Measurements from ENCODE around the gene TMEM106A.
"Not testable (repeated sequence)": the region's sequence is repeated elsewhere in the genome, so short reads cannot be mapped to it uniquely, and the experiment has no call there.

The TMEM106A gene

DNA sequence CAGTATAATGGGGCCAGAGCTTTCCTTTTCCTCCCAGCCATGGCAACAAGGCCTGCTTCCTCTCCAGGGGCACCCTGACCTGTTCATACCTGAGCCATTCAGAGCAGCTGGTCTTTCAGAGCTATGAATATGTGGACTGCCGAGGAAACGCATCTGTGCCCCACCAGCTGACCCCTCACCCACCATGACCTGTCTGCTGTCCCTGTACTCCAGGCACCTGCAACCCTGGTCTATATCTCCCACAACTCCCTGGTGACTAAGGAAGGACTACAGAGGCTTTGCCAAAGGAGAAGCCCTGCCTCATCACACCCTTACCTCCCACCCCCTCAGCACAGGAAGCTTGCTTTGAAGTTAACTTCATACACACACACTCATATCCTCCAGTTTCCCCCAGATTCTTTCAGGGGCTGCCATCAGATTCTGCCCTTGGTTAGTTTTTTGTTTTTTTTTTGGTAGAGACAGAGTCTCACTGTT is 6.0 kb downstream of the TMEM106A start:
- no peak for TF ChIP-seq Cebpa-rat (IDR thresholded peaks at IDR 0.05)
- H3K9me3 ChIP-seq (replicated peaks in 1 of 11) = no peaks in the 10 kb centered on the region
- H3K4me3 ChIP-seq = no peak overlapping the region
- peaks cover 52 to 89% (median 63%) of the 10 kb centered on the region in 10 experiments for H3K4me1 ChIP-seq
- H4K20me1 ChIP-seq = peaks cover 0 to 100% (median 33%) of the 10 kb centered on the region in 11 experiments; a peak in 14 of 22 replicates
- H3K27ac ChIP-seq = no peak overlapping the region
- H3K36me3 ChIP-seq = peaks cover 18 to 97% (median 64%) of the 10 kb centered on the region in 11 experiments; a peak in 21 of 22 replicates
- H3K9ac ChIP-seq = peak overlapping the region in 2 of 11 experiments; percentile 31 to 40; a peak in 2 of 22 replicates
- H3K4me2 ChIP-seq = peak overlapping the region in 5 of 11 experiments; percentile 5 to 35 (median 26); a peak in 5 of 22 replicates
- no peaks in the 10 kb centered on the region for H3K27me3 ChIP-seq

DNA sequence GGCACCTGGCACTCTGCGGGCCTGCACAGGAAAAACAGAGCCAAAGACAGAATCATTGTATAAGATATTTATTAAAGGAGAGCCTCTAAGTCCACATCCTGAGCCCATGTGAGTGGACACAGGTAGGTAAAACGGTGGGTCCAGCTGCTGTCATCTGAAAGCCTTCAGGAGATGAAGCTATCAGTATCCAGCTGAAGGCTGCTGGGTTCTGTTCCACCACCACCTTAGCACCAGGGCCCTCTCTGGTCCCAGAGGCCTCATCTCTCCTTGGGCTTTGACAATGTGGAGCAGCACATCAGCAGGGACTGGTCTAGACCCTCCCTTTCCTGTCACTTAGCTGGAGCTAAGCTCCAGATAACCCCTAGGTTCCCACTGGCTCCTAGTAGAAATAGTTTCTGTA is 7.3 kb downstream of the TMEM106A start:
- Histone ChIP-seq H3K27ac (no peak overlapping the region), H3K4me2 (peak overlapping the region in 7 of 11 experiments; percentile 13 to 70 (median 45); a peak in 6 of 22 replicates), H3K36me3 (peaks cover 18 to 100% (median 64%) of the 10 kb centered on the region in 11 experiments; a peak in 21 of 22 replicates), H3K27me3 (no peaks in the 10 kb centered on the region), H3K9ac (peak overlapping the region in 3 of 11 experiments; percentile 13 to 40 (median 34); a peak in 2 of 22 replicates), H3K4me1 (peaks cover 45 to 80% (median 56%) of the 10 kb centered on the region in 10 experiments), H4K20me1 (peaks cover 0 to 100% (median 40%) of the 10 kb centered on the region in 11 experiments; a peak in 14 of 22 replicates), H3K4me3 (no peak overlapping the region), H3K9me3 (replicated peaks in 1 of 11) (no peaks in the 10 kb centered on the region)
- TF ChIP-seq Cebpa-rat (IDR thresholded peaks at IDR 0.05) = no peak

DNA sequence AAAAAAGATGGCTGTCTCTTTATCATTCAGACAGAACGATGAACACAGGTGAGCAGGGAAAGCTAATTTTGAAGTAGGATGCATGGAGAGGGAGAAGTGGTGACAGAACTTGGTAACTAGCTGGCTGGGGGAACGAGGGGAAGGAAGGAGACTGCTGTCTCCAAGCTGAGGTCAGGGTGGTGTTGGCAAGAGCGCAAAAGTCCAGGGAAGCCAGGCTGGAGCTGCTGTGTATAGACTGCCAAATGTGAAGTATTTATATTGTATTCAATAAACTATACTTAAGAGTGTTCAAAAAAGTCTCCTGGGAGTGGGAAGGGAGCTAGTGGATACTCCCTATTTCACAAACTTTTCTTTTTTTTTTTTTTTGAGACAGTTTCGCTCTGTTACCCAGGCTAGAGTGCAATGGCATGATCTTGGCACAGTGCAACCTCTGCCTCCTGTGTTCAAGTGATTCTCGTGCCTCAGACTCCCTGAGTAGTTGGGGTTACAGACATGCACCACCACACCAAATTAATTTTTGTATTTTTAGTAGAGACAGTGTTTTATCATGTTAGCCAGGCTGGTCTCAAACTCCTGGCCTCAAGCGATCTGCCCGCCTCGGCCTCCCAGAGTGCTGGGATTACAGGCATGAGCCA is 8.2 kb downstream of the TMEM106A start:
- Histone ChIP-seq H3K9me3 (replicated peaks in 1 of 11) (no peaks in the 10 kb centered on the region), H4K20me1 (peaks cover 0 to 100% (median 42%) of the 10 kb centered on the region in 11 experiments; a peak in 14 of 22 replicates), H3K9ac (peak overlapping the region in 1 of 11 experiments; percentile 47; a peak in 2 of 22 replicates), H3K4me2 (peak overlapping the region in 8 of 11 experiments; percentile 13 to 74 (median 68); a peak in 15 of 22 replicates), H3K27ac (no peak overlapping the region), H3K36me3 (peaks cover 18 to 100% (median 64%) of the 10 kb centered on the region in 11 experiments; a peak in 21 of 22 replicates), H3K4me3 (no peak overlapping the region), H3K4me1 (peaks cover 41 to 78% (median 56%) of the 10 kb centered on the region in 10 experiments), H3K27me3 (no peaks in the 10 kb centered on the region)
- TF ChIP-seq Cebpa-rat (IDR thresholded peaks at IDR 0.05) = no peak

DNA sequence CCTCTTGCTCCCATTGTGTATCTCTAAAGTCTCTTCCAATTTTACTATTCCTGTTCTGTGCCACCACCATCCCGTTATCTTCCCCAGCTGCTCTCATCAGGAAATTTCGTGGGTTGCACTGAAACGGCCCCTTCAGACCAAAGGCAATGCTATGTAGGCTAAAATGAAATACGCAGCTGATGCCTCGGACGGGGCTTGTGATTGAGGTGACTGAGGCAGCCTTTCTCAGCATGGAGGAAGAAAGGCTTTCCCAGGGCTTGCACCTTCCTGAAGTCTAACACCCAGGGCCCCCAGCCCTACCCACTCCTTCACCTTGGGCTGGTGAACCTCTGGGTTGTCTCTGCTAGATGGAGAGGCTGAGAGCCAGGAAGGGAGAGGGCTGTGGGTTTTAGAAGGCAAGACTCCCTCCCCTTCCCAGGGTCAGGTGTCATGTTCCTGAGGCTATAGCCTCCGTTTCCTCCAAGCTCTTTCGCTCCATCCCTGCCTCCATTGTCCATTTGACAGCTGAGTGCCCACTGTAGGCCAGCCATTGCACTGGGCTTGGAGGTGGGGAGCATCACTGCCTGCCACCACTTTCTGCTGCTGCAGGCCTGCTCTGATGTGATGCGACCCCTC is 8.9 kb downstream of the TMEM106A start:
- peaks cover 14 to 98% (median 60%) of the 10 kb centered on the region in 11 experiments; a peak in 21 of 22 replicates for H3K36me3 ChIP-seq
- no peak for TF ChIP-seq Cebpa-rat (IDR thresholded peaks at IDR 0.05)
- peaks cover 41 to 72% (median 55%) of the 10 kb centered on the region in 10 experiments for H3K4me1 ChIP-seq
- H3K4me2 ChIP-seq = peak overlapping the region in 10 of 11 experiments; percentile 6 to 74 (median 60); a peak in 17 of 22 replicates
- H3K9ac ChIP-seq = peak overlapping the region in 2 of 11 experiments; percentile 5 to 47; a peak in 2 of 22 replicates
- H3K9me3 ChIP-seq (replicated peaks in 1 of 11) = no peaks in the 10 kb centered on the region
- H3K27me3 ChIP-seq = no peaks in the 10 kb centered on the region
- no peak overlapping the region for H3K4me3 ChIP-seq
- peaks cover 0 to 98% (median 40%) of the 10 kb centered on the region in 11 experiments; a peak in 14 of 22 replicates for H4K20me1 ChIP-seq
- no peak overlapping the region for H3K27ac ChIP-seq

- Histone ChIP-seq H3K27me3 (no peaks in the 10 kb centered on the region), H3K9me3 (replicated peaks in 1 of 11) (no peaks in the 10 kb centered on the region), H3K4me2 (peak overlapping the region in 8 of 11 experiments; percentile 8 to 55 (median 40); a peak in 15 of 22 replicates), H3K4me1 (peaks cover 21 to 45% (median 39%) of the 10 kb centered on the region in 10 experiments), H3K36me3 (peaks cover 0 to 81% (median 42%) of the 10 kb centered on the region in 11 experiments; a peak in 16 of 22 replicates), H3K27ac (0 out of 22 replicates have a peak overlapping the region, but pooled peaks of 1 of the 11 experiments have one; percentile 1), H3K9ac (peak overlapping the region in 3 of 11 experiments; percentile 29 to 50 (median 32); a peak in 5 of 22 replicates), H4K20me1 (peaks cover 0 to 78% (median 31%) of the 10 kb centered on the region in 11 experiments; a peak in 11 of 22 replicates), H3K4me3 (no peak overlapping the region)
- TF ChIP-seq Cebpa-rat (IDR thresholded peaks at IDR 0.05) = no peak
Observed at GRCh38 chr17:43224146-43224705, 12.6 kb downstream of the TMEM106A start.

- H3K27ac ChIP-seq = no peak overlapping the region
- H3K27me3 ChIP-seq = no peaks in the 10 kb centered on the region
- H3K9ac ChIP-seq = no peak overlapping the region
- no peak overlapping the region for H3K4me2 ChIP-seq
- peaks cover 0 to 56% (median 15%) of the 10 kb centered on the region in 11 experiments; a peak in 10 of 22 replicates for H4K20me1 ChIP-seq
- H3K4me1 ChIP-seq = peaks cover 13 to 24% (median 18%) of the 10 kb centered on the region in 10 experiments; a peak in 17 of 20 replicates
- no peak for TF ChIP-seq Cebpa-rat (IDR thresholded peaks at IDR 0.05)
- H3K4me3 ChIP-seq = no peak overlapping the region
- H3K36me3 ChIP-seq = peaks cover 0 to 59% (median 42%) of the 10 kb centered on the region in 11 experiments; a peak in 16 of 22 replicates
- H3K9me3 ChIP-seq (replicated peaks in 1 of 11) = no peaks in the 10 kb centered on the region
Observed at GRCh38 chr17:43226393-43226792, 14.7 kb downstream of the TMEM106A start.

DNA sequence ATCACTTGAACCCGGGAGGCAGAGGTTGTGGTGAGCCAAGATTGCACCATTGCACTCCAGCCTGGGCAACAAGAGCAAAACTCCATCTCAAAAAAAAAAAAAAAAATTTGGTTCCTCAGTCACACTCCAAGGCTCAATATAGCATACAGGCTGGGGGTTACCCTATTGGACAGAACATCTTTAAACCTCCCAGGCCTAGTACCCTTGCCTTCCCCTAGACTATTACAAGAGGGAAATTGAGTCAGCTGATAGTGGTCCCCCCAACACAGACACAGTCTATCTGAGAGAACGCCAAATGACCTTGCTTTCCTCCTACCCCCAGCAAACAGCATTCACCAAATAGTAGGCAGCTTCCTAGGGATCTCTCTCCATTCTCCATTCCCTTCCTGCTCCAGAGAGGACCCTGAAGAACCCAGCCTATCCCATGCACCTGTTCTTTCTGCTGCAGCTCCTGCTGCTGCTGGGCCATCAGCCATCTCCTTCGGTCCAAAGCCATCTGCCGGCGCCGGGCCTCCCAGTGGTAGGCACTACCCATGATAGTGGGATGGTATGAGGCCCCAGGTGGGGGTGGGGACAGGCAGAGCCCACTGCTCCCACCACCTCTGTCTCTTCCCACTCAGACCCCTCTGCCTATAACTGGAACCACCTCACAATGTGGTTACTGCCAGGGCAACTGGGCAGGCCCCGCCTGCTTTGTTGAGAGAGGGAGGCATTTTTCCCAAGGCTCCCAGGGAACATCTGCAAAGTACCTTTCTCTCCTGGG is 16.5 kb downstream of the TMEM106A start, which contains the start of gene CCDC200:
TSS of gene CCDC200 (minus strand) at position 604 of the 763 bp plus-strand sequence. CDS start at position 535, 69 bp downstream.
- peaks cover 0 to 41% (median 32%) of the 10 kb centered on the region in 11 experiments; a peak in 16 of 22 replicates for H3K36me3 ChIP-seq
- H3K9ac ChIP-seq; H3K4me3 ChIP-seq; H3K27me3 ChIP-seq; H3K27ac ChIP-seq; H3K9me3 ChIP-seq (replicated peaks in 1 of 11); H3K4me2 ChIP-seq: not testable (repeated sequence)
- peaks cover 0 to 38% (median 15%) of the 10 kb centered on the region in 11 experiments; a peak in 9 of 22 replicates for H4K20me1 ChIP-seq
- peaks cover 13 to 19% (median 16%) of the 10 kb centered on the region in 10 experiments; a peak in 17 of 20 replicates for H3K4me1 ChIP-seq

DNA sequence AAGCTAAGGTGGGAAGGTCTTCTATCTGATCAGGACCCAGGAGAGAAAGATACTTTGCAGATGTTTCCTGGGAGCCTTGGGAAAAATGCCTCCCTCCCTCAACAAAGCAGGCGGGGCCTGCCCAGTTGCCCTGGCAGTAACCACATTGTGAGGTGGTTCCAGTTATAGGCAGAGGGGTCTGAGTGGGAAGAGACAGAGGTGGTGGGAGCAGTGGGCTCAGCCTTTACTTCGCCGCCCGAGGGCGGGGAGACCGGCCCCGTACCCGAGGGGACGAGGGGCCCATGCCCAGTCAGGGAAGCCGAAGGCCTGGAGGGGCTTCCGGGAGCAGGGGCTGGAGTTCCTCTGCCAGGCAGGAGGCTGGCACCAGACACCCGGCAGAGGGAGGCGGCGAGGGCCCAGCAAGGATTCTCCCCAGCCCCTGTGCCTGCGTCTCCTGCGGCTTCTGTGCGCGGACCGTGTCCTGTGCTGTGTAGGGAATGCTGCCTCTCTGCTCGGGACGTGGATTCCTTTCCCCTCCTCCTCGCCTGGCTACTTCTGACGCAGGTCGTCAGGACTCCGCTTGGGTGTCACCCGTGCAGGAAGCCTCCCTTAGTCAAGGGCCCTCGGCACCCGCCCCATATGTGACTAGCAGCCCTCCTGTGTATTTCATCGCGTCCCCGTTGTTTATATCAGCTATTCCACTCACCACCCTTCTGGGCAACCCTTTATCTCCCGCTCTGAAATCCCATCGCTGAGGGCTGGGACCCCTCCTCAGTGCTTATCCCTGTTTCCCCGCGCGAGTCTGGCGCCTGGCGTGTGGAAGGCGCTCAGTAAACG is 19.7 kb downstream of the TMEM106A start:
- not testable (repeated sequence) for H3K9me3 ChIP-seq (replicated peaks in 1 of 11); H3K27ac ChIP-seq; H3K4me3 ChIP-seq; H3K4me1 ChIP-seq; H3K27me3 ChIP-seq; H4K20me1 ChIP-seq
- H3K9ac ChIP-seq = 0 out of 22 replicates have a peak overlapping the region, but pooled peaks of 1 of the 11 experiments have one; percentile 30
- H3K4me2 ChIP-seq = peak overlapping the region in 5 of 11 experiments; percentile 32 to 57 (median 39); a peak in 5 of 22 replicates
- peaks cover 0 to 11% (median 8%) of the 10 kb centered on the region in 11 experiments; a peak in 16 of 22 replicates for H3K36me3 ChIP-seq

- not testable (repeated sequence) for H3K4me3 ChIP-seq; H3K4me1 ChIP-seq; H3K9me3 ChIP-seq (replicated peaks in 1 of 11); H3K27me3 ChIP-seq; H3K36me3 ChIP-seq; H3K27ac ChIP-seq; H4K20me1 ChIP-seq
- H3K4me2 ChIP-seq = peak overlapping the region; percentile 24 to 70 (median 65); a peak in 13 of 22 replicates
- H3K9ac ChIP-seq = peak overlapping the region in 3 of 11 experiments; percentile 58 to 72 (median 67); a peak in 3 of 22 replicates
Observed at GRCh38 chr17:43232021-43232699, 20.5 kb downstream of the TMEM106A start.

DNA sequence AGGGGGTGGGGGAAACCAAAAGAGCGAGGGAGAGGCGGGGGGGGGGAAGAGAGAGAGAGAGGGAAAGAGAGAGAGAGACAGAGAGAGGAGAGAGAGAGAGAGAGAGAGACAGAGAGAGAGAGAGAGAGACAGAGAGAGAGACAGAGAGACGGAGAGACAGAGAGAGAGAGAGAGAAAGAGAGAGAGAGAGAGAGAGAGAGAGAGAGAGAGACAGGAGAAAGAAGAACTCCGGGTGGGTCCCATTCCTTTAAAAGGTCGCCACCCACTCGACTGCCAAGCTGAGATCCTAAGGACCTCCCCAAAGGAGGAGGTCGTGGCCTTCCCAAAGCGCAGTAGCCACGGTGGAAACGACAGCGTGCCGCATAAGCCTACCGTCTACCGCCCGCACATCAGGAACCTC is 21.6 kb downstream of the TMEM106A start:
- H3K9ac ChIP-seq; H3K9me3 ChIP-seq (replicated peaks in 1 of 11); H3K36me3 ChIP-seq; H3K27me3 ChIP-seq; H4K20me1 ChIP-seq; H3K4me3 ChIP-seq; H3K4me1 ChIP-seq; H3K4me2 ChIP-seq; H3K27ac ChIP-seq: not testable (repeated sequence)

Measured in BLaER1 treated with 17β-estradiol and CSF1 and Interleukin-3, amounts not matched to agents 10 nM and 100 nM (cell line).